Measurements from ENCODE around the gene TMEM140. TPM values are rescaled to one million over a fixed set of nuclear protein-coding genes. Genes with fewer than 3 reads are reported as not detected.

The TMEM140 gene
- total RNA-seq, 2 experiments from 2014 or later = 6.2 to 7.6 TPM

DNA sequence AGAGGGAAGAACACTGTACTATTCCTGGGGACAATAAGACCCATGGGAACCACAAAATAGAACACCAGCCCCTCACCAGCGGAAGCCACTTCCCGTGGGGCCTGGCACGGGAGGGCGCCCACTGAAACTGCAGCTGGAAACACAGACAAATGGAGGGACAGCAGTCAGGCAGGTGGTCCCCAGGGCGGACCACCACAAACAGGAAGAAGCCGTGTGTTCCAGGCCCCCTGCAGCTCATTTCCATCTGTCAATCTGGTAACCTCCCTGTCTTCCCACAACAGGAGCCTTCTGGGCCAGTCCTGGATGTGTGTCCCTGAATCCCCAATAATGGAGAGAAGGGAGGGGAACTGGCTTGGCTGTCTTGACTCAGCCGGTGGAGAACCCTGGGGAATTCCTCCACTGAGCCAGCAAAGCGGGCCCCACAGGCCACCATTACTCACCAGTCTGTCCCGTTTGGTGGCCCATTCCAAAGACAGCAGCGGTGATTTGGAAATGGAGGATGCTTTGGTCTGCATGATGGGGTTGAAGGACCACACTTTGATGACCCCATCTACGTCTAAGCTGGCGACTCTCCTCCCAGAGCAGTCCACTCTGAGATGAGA lies 46.7 kb downstream of the TMEM140 start:
- H3K36me3 Mint-ChIP-seq (ENCODE audit: low read depth) = peaks cover 49% of the 10 kb centered on the region
- ATAC-seq = no peak

DNA sequence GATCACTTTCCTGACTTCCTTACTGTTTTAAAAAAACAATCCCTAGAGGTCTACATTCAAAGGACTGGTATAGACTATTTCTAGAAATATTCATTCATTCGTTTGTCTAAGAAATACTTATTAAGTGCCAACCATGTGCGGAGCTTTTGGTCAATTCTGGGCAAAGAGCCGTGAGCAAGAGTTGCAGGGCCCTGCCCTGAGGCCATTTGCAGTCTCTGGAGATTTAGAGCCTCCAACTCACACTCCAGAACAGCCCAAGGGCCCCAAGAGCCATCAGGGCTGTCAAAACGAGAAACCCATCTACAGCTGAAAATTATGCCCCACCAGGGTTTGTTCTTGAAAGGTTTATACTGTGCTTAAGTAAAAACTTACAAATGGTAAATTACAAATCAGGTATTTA lies 47.3 kb downstream of the TMEM140 start:
- Mint-ChIP-seq H3K9me3 (no peaks in the 10 kb centered on the region), H3K4me3 (no peak overlapping the region), H3K36me3 (ENCODE audit: low read depth) (peaks cover 45% of the 10 kb centered on the region), H3K4me1 (ENCODE audit: low read depth) (peaks cover 12% of the 10 kb centered on the region), H3K27ac (no peak overlapping the region), H3K27me3 (no peaks in the 10 kb centered on the region)
- ATAC-seq (no peak), DNase-seq (no peak)
- intact Hi-C loops (cut with micrococcal nuclease) = no loop called here
- ChIA-PET POLR2A (interaction anchor here (1.1 to 2.0 kb wide), 2 partner anchors 9 kb away, joined by 3 to 7 read pairs; no protein-coding TSS in a partner anchor), CTCF (no interaction called here)
- TF ChIP-seq, protein P1, sequence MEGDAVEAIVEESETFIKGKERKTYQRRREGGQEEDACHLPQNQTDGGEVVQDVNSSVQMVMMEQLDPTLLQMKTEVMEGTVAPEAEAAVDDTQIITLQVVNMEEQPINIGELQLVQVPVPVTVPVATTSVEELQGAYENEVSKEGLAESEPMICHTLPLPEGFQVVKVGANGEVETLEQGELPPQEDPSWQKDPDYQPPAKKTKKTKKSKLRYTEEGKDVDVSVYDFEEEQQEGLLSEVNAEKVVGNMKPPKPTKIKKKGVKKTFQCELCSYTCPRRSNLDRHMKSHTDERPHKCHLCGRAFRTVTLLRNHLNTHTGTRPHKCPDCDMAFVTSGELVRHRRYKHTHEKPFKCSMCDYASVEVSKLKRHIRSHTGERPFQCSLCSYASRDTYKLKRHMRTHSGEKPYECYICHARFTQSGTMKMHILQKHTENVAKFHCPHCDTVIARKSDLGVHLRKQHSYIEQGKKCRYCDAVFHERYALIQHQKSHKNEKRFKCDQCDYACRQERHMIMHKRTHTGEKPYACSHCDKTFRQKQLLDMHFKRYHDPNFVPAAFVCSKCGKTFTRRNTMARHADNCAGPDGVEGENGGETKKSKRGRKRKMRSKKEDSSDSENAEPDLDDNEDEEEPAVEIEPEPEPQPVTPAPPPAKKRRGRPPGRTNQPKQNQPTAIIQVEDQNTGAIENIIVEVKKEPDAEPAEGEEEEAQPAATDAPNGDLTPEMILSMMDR (IDR thresholded peaks at IDR 0.05) = no peak

More for the DNA sequence above, 46.7 kb downstream of the TMEM140 start:
- Mint-ChIP-seq H3K9me3 (no peaks in the 10 kb centered on the region), H3K4me1 (ENCODE audit: low read depth) (peaks cover 12% of the 10 kb centered on the region), H3K27me3 (no peaks in the 10 kb centered on the region), H3K27ac (no peak overlapping the region), H3K4me3 (no peak overlapping the region)
- CTCF ChIA-PET = interaction anchor here (0.7 kb wide), 1 partner anchor 131 kb away, joined by 3 read pairs; no protein-coding TSS in a partner anchor
- DNase-seq = no peak
- intact Hi-C loops (cut with micrococcal nuclease) = no loop called here
- TF ChIP-seq, protein P1 (IDR thresholded peaks at IDR 0.05) = no peak
- POLR2A ChIA-PET = interaction anchor here (1.1 to 2.0 kb wide), 2 partner anchors 8 to 10 kb away, joined by 3 to 7 read pairs; no protein-coding TSS in a partner anchor

DNA sequence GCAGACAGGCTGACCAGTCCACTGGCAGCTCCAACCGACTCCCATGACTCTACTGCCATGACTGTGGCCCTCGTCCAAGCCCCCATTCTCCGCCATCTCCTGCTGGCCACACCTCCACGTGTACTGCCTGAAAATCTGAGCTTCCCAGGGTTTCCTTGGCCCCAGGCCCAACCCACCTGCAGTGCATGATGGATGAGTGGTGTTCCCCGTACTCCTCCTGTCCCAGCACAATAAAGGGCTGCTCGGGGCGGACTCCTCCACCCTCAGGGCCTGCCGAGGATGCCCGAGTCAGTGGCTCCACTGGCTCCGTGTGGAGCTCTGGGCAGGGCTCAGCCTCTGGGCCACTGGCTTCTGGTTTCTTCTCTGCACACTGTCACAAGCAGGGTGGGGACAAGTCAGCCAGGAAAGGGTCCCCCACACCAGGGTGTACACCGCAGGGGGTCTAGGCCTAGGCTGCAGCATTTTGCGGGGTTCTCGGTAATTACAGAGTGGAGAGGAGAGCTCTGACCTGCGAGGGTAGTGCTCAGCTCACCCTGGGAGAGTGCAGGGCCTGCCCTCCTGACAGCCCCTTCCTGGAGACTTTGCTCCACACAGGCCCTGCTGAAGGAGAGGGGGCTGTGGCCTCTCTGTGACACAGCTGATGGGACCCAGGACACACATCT lies 48.2 kb downstream of the TMEM140 start:
- Mint-ChIP-seq H3K36me3 (ENCODE audit: low read depth) (peaks cover 47% of the 10 kb centered on the region), H3K27ac (no peak overlapping the region), H3K4me1 (ENCODE audit: low read depth) (peaks cover 12% of the 10 kb centered on the region), H3K4me3 (no peak overlapping the region), H3K9me3 (no peaks in the 10 kb centered on the region), H3K27me3 (no peaks in the 10 kb centered on the region)
- intact Hi-C loops (cut with micrococcal nuclease) = no loop called here
- ChIA-PET POLR2A (interaction anchor here (1.0 to 2.0 kb wide), 3 partner anchors 8 to 25 kb away, joined by 3 to 7 read pairs (median 4); no protein-coding TSS in a partner anchor), CTCF (no interaction called here)
- TF ChIP-seq, protein P1 (IDR thresholded peaks at IDR 0.05) = no peak
- no peak for ATAC-seq
- no peak for DNase-seq

DNA sequence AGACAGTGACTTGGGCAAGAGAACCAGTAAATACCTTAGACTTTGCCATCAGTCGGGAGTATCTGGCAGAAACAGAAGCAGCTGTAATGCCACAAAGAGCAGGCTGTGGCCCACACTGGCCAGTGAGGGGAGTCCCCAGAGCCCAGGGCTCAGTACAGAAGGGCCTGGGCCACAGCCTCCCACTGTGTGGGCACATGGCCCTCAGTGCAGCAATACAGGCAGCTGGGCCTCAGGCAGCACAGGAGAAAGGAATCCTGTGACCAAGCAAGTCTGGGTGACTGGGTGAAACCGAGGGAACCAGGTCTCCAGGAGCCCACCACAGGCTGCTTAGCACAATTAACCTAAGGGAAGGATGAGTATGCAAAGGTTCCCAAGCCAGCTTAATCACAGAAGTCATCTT lies 49.5 kb downstream of the TMEM140 start:
- peaks cover 19% of the 10 kb centered on the region for H3K4me1 Mint-ChIP-seq (ENCODE audit: low read depth)
- POLR2A ChIA-PET = interaction anchor here (1.8 kb wide), 1 partner anchor 10 kb away, joined by 4 read pairs; no protein-coding TSS in a partner anchor
- H3K36me3 Mint-ChIP-seq (ENCODE audit: low read depth) = peaks cover 53% of the 10 kb centered on the region
- CTCF ChIA-PET = no interaction called here
- H3K4me3 Mint-ChIP-seq = no peak overlapping the region
- intact Hi-C loops (cut with micrococcal nuclease) = no loop called here
- H3K27me3 Mint-ChIP-seq = no peaks in the 10 kb centered on the region
- TF ChIP-seq, protein P1 (IDR thresholded peaks at IDR 0.05) = no peak
- no peak for ATAC-seq
- no peak for DNase-seq
- no peaks in the 10 kb centered on the region for H3K9me3 Mint-ChIP-seq
- H3K27ac Mint-ChIP-seq = no peak overlapping the region
